Breast epithelium (tissue), 4 donors: Measurements from ENCODE around the gene DUSP28. TPM values are rescaled to one million over a fixed set of nuclear protein-coding genes. Genes with fewer than 3 reads are reported as not detected.

ENCODE experiments used
- DNase-seq, 2 donors: peaks; one replicate each; pipeline ENCODE4 v3.0.0-alpha.2; 2019; ENCODE audit warnings: low spot score in 2 of 2
- H3K27ac ChIP-seq, 2 donors: fragments of 200-600 bp; sonication (generic) in 1 of 2; one replicate each; pipeline ENCODE4 v1.5.1; 2016 to 2019; ENCODE audit warnings: mild to moderate bottlenecking in 1 of 2
- H3K27me3 ChIP-seq, 2 donors: fragments of 200-600 bp; sonication (generic) in 1 of 2; one replicate each; pipeline versions ENCODE4 v1.5.1 to v1.6.0; 2017 to 2019; ENCODE audit warnings: control low read depth in 1 of 2, mild to moderate bottlenecking in 1 of 2
- H3K36me3 ChIP-seq: fragments of 200-600 bp; one replicate; pipeline ENCODE4 v1.5.1; 2019
- H3K4me1 ChIP-seq, 2 donors: fragments of 200-600 bp; sonication (generic); one replicate each; pipeline ENCODE4 v1.5.1; 2016 to 2019; ENCODE audit warnings: control low read depth in 1 of 2
- H3K4me3 ChIP-seq, 3 donors: fragments of 200-600 bp; sonication (generic); 1 replicate in 2 of 3; 2 replicates in 1 of 3; pipeline ENCODE4 v1.5.1; 2016 to 2019; ENCODE audit warnings: mild to moderate bottlenecking in 3 of 3, moderate library complexity in 2 of 3
- H3K9me3 ChIP-seq, 2 donors: fragments of 200-600 bp; sonication (generic) in 1 of 2; one replicate each; pipeline ENCODE4 v1.5.1; 2016 to 2019; ENCODE audit warnings: control low read depth in 1 of 2
- CTCF ChIP-seq, 3 donors: fragments of 450-650 bp; IDR thresholded peaks; one replicate each; pipeline ENCODE4 v1.5.1; 2016 to 2017; ENCODE audit warnings: antibody characterized with exemption in 3 of 3, mild to moderate bottlenecking in 3 of 3, moderate library complexity in 3 of 3
- POLR2A ChIP-seq: fragments of 450-650 bp; IDR thresholded peaks from one replicate; pipeline ENCODE4 v1.6.1; 2016; ENCODE audit warnings: antibody characterized with exemption, mild to moderate bottlenecking, moderate library complexity
- POLR2AphosphoS5 ChIP-seq, 3 donors: sonication (generic); formaldehyde crosslinking; IDR thresholded peaks; one replicate each; pipeline ENCODE4 v1.6.1; 2017; ENCODE audit warnings: antibody characterized with exemption in 3 of 3
- intact Hi-C: fragments of 100-400 bp; cut with DNase I; formaldehyde crosslinking; loops from one replicate; pipeline ENCODE4 v1.15.1; 2023; ENCODE audit warnings: low total_unique reads
- total RNA-seq, 3 donors: library from RNA; depleted of rRNA; stranded (reverse); fragments of >200 nt; gene quantifications; one replicate each; pipeline ENCODE4 v1.1.0, GENCODE V29; 2016

The DUSP28 gene
- total RNA-seq, 3 donors from 2014 or later = 5.9 to 8.8 (median 6.9) TPM

- H3K27ac ChIP-seq = peak overlapping the region in 1 of 2 donors; percentile 3
- peaks cover 2 to 7% of the 10 kb centered on the region in 2 donors for H3K4me1 ChIP-seq
- no peaks in the 10 kb centered on the region for H3K9me3 ChIP-seq
- DNase-seq = no peak
- H3K36me3 ChIP-seq = no peaks in the 10 kb centered on the region
- TF ChIP-seq POLR2AphosphoS5 (IDR thresholded peaks at IDR 0.05) = no peak
- no peak for TF ChIP-seq POLR2A
- TF ChIP-seq CTCF (IDR thresholded peaks at IDR 0.05) = no peak
- intact Hi-C loops = no loop called here
- H3K27me3 ChIP-seq = no peaks in the 10 kb centered on the region
- no peak overlapping the region for H3K4me3 ChIP-seq
Observed at GRCh38 chr2:240575101-240575965, 15.2 kb downstream of the DUSP28 start.

GRCh38 chr2:240576036-240576435 lies 15.9 kb downstream of the DUSP28 start:
- H3K4me3 ChIP-seq = no peak overlapping the region
- no peaks in the 10 kb centered on the region for H3K36me3 ChIP-seq
- TF ChIP-seq POLR2A = no peak
- peaks cover 0 to 7% of the 10 kb centered on the region in 2 donors for H3K4me1 ChIP-seq
- H3K27ac ChIP-seq = no peak overlapping the region
- no peaks in the 10 kb centered on the region for H3K9me3 ChIP-seq
- intact Hi-C loops = no loop called here
- no peak for DNase-seq
- H3K27me3 ChIP-seq = no peaks in the 10 kb centered on the region

- no peaks in the 10 kb centered on the region for H3K27me3 ChIP-seq
- intact Hi-C loops = no loop called here
- H3K9me3 ChIP-seq = no peaks in the 10 kb centered on the region
- DNase-seq = no peak
- peaks cover 0 to 7% of the 10 kb centered on the region in 2 donors for H3K4me1 ChIP-seq
- TF ChIP-seq POLR2A = no peak
- TF ChIP-seq POLR2AphosphoS5 (IDR thresholded peaks at IDR 0.05) = no peak
- no peak for TF ChIP-seq CTCF (IDR thresholded peaks at IDR 0.05)
- H3K36me3 ChIP-seq = no peaks in the 10 kb centered on the region
- no peak overlapping the region for H3K27ac ChIP-seq
- no peak overlapping the region for H3K4me3 ChIP-seq
Observed at GRCh38 chr2:240576436-240577205, 16.5 kb downstream of the DUSP28 start.

- Histone ChIP-seq H3K4me3 (no peak overlapping the region), H3K36me3 (no peaks in the 10 kb centered on the region), H3K4me1 (peaks cover 0 to 7% of the 10 kb centered on the region in 2 donors), H3K27me3 (no peaks in the 10 kb centered on the region), H3K27ac (no peak overlapping the region), H3K9me3 (no peaks in the 10 kb centered on the region)
- no peak for DNase-seq
- no peak for TF ChIP-seq CTCF (IDR thresholded peaks at IDR 0.05)
- no peak for TF ChIP-seq POLR2A
- no peak for TF ChIP-seq POLR2AphosphoS5 (IDR thresholded peaks at IDR 0.05)
- intact Hi-C loops = no loop called here
Observed at GRCh38 chr2:240577281-240578109, 17.3 kb downstream of the DUSP28 start.

- H3K4me1 ChIP-seq = peaks cover 0 to 7% of the 10 kb centered on the region in 2 donors
- no peak overlapping the region for H3K4me3 ChIP-seq
- intact Hi-C loops = no loop called here
- no peaks in the 10 kb centered on the region for H3K9me3 ChIP-seq
- no peaks in the 10 kb centered on the region for H3K36me3 ChIP-seq
- H3K27ac ChIP-seq = no peak overlapping the region
- no peak for TF ChIP-seq POLR2AphosphoS5 (IDR thresholded peaks at IDR 0.05)
- TF ChIP-seq POLR2A = no peak
- TF ChIP-seq CTCF (IDR thresholded peaks at IDR 0.05) = no peak
- no peak for DNase-seq
- no peaks in the 10 kb centered on the region for H3K27me3 ChIP-seq
Observed at GRCh38 chr2:240578110-240578450, 17.9 kb downstream of the DUSP28 start.
